Pons (tissue), 1 donor: ENCODE measurements around the gene COG5.
A peak's percentile ranks its signal among the peaks of the same experiment; 100 is the strongest.
"Not testable (repeated sequence)": the region's sequence is repeated elsewhere in the genome, so short reads cannot be mapped to it uniquely, and the experiment has no call there.

Source experiments
- DNase-seq: peaks from one replicate; pipeline ENCODE4 v3.0.0-alpha.2; 2016; ENCODE audit warnings: low spot score

Gene COG5

GRCh38 chr7:107276220-107276827, 287.4 kb downstream of the COG5 start:
- DNase-seq, result no peak

DNA sequence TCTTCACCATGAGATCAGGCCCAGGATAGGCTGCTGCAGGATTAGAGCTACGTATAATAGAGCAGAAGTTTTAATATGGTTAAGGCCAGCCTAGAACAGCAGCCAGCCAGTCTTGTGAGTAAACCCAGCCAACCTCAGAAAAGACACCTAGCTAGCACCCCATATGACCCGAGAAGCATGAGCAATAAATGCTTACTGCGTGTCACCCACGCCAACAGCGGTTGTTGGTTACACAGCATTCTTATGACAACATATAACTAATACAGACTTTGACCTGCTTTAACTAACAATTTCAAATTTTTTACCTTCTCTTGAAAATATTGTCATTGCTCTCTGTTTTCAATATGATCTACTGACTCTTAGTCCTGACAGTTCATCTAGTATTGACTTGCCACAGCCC, 289.2 kb downstream of the COG5 start:
- no peak for DNase-seq

DNA sequence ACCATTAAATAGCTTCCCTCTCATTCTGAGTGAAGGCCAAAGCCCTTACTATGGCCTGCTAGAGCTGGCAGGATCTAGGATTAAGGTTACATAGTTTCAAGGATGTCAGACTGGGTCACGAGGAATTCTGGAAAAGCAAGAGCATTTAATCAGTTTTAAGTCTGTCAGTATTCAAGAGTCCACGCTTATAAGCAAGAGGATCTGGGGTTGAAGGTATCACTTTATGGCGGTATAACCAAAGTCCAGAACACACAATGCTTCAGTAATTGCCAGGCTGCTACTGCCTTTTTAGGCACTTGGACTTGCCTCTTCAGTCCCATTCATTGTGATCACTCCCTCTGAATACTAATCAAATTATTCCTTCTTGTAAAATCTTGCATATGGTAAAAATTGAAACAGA, 293.9 kb downstream of the COG5 start:
- DNase-seq, result no peak

DNA sequence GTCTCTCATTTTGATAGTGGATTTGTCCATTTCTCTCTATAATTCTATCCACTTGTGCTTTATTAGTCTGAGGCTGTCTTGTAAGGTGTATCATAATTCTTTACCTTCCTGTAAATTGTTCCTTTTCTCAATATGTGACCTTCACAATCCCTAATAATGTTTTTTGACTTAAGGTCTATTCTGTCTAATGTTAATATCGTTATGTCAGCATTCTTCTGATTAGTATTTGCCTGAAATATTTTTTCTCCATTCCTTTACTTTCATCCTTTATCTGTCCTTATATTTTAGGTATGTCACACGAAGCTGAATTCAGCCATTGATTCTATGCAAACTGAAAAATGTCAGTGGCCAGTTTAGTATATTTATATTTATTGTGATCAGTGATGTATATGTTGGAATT, 295.1 kb downstream of the COG5 start:
- no peak for DNase-seq

DNA sequence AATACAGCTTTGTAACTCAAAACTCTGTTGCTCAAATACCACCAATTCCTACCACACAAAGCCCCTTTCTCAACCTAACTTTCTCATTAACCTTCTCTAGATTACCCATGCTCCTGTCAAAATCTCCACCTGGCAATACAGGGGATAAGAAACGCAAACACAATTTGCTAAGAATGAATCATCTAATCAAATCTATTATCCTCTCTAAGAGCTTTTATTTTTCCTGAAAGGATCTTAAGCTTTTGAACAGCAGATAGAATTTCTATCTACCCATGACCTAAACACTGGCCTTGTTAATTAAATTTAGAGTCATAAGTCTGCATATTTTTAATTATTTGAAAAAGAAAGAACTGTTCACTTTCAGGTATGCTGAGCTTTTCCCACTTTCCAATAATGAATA, 296.6 kb downstream of the COG5 start:
- DNase-seq, result no peak

DNA sequence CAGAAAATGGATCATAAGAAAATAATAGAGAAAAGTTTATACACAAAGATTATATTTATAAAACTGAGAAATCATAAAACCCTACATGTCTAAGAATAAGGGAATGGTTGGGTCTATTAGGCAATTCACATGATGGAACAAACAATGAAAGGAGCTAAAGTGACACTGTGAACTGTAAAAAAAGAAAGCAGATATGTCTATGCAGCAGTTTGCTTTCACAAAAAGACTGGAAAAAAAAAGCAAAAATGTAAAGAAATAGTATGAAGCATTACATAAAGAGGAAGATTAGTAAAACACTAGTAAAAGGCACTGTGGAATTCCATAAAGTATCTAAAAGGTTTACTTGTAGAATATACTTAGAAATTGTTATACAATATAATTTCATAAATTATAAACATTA, 299.0 kb downstream of the COG5 start:
- DNase-seq, result no peak

GRCh38 chr7:107262857-107263256, 300.9 kb downstream of the COG5 start:
- DNase-seq, result peak; percentile 42

DNA sequence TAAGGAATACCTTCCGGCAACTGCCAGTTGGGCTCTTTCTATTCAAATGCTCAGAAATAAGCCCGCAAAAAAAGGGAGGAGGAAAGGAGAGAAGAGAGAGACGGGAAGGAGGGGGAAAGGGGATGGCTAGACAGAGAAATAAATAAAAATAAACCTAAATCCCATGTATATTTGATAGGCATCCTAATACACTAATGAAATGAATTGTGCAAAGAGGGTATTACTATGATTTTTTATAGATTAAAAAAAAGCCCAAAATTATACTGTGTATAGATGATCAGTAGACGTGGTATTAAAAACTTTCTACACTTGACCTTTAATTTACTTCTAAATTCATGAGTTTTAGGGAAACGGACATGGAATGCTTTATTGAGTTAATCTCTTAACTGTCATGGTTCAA, 305.0 kb downstream of the COG5 start:
- no peak for DNase-seq

- DNase-seq, result no peak
These were observed 308.1 kb downstream of the COG5 start for GRCh38 chr7:107255602-107256001.

- no peak for DNase-seq
These were observed 309.2 kb downstream of the COG5 start for GRCh38 chr7:107254398-107254985.

DNA sequence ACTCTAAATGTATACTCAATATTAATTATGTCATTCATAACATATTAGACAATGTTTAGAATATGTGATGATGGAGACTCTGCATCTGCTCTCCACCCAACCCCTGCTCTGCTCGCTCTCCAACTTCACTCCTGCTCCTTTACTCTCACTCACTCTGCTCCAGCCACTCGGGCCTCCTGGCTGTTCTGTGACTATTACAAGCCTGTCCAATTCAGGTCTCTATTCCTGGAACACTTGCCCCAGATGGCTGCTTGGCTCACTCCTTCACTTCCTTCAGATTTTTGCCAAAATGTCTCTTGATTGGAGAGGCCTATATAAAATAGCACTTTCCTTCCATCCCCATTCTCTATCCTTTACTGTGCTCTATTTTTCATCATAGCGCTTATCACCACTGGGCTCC, 310.1 kb downstream of the COG5 start:
- peak; percentile 28 for DNase-seq

DNA sequence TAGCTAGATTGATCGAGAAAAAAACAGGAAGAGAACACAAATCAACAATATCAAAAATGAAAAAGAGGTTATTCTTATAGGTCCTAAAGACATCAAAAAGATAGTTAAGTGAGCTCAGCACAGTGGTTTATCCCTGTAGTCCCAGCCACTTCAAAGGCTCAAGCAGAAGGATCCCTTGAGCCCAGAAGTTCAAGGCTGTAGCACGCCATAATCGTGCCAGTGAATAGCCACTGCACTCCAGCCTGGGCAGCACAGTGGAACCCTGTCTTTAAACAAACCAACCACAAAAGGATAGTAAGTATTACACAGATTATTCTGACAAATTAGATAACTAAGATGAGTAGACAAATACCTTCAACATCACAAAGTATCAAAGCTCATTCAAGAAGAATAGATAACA, 311.8 kb downstream of the COG5 start:
- DNase-seq, result no peak

DNA sequence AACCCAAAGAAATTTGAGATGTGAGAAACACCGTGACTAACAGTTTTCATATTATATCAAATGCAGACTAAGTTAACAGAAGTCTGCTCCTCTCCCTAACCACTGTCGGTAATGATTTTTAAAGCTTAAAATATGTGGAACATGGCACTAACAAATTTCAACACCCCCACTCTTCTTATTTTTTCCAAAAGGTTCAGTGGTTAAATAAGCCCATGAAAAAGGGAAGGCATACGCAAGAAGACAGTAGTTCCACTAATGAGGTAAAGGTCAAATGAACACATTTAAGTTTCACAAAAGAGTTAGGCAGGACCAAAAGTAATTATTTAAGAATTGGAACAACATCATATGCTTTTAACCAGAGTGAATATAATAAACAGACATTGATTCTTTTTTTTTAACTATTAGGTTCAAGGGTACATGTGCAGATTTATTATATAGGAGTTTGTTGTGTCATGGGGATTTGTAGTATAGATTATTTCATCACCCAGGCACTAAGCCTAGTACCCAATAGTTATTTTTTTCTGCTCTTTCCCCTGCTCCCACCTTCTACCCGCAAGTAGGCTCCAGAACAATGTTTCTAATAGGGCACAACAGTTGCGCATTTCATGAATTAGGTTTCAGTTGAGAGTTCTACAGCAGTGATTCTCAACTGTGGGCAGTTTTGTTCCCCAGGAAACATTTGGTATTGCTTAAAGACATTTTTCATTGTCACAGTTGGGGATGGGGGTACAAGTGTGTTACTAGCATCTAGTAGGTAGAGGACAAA, 315.0 kb downstream of the COG5 start:
- DNase-seq, result no peak

DNA sequence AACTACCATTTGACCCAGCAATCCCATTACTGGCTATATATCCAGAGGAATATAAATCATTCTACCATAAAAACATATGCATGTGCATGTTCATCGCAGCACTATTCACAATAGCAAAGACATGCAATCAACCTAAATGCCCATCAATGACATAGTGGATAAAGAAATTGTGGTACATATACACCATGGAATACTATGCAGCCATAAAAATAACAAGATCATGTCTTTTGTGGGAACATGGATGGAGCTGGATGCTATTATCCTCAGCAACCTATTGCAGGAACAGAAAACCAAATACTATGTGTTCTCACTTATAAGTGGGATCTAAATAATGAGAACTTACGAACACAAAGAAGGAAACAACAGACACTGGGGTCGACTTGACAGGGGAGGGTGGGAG, 316.9 kb downstream of the COG5 start:
- not testable (repeated sequence) for DNase-seq

DNA sequence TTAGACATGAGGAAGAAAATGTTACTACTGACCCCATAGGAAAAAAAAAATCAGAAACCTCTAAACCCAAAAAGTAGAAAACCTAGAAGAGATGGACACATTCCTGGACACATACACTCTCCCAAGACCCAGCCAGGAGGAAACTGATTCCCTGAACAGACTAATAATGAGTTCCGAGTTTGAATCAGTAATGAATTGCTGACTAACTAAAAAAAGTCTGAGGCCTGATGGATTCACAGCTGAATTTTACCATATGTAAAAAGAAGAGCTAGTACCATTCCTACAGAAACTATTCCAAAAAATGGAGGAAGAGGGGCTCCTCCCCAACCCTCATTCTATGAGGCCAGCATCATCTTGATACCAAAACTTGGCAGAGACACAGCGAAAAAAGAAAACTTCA, 319.1 kb downstream of the COG5 start:
- no peak for DNase-seq

- DNase-seq, result no peak
These were observed 321.5 kb downstream of the COG5 start for GRCh38 chr7:107242267-107242666.

DNA sequence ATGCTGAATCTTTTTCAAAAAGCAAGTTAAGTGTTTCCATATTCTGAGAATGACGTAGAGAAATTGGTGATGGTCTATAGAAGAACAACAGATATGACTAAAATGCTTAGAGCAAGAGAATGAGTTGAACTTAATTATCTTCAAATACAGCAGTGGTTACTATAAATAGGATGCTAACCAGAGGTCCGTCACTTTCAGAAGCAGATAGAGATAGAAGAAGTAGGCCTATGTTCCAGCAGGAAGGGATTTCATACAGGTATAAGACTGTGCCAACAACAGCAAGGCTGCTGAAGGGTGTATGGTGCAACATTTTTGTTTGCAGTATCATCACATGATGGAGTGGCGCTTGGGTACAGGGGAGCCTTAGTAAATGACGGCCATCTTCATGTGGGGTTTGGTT, 326.3 kb downstream of the COG5 start:
- no peak for DNase-seq

DNA sequence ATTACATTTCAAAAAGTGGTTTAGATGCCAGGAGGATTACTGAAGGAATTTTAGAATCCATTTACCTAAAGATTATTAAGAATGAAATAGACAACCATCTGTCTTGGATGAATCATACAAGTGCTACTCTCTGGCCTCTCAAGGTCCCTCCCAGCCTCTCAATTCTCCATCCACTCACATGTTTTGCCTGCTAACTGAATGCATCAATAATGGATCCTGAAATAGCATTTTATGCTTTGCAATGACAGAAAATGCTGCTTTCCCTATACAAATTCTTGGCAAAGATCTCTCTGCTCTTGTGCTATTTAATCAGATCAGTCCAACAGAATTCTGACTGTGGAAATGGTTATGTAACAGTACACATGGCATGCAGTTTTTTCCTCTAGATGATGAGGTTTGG, 326.9 kb downstream of the COG5 start:
- peak; percentile 24 for DNase-seq

- peak; percentile 35 for DNase-seq
These were observed 329.3 kb downstream of the COG5 start for GRCh38 chr7:107234436-107234835.

GRCh38 chr7:107233981-107234380, 329.7 kb downstream of the COG5 start:
- DNase-seq, result no peak

DNA sequence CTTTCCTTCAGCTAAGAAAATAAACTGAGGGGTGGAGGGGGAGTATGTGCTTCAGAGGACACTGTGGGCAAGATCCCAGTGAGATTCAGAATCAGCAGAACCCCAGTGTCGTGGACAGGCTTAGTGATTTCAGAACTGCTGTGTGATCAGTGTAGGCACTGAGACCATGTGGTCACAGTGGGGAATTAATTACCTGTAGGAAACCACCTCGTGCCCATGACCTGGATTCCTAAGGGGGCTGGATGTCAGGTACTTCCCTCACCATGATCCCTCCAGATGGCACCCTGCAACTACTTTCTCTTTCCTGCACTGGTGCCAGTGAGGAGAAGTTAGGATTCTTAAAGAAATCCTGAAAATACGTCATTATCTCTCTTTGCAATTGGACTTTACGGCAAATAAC, 330.5 kb downstream of the COG5 start:
- DNase-seq, result peak; percentile 12

- DNase-seq, result no peak
These were observed 331.1 kb downstream of the COG5 start for GRCh38 chr7:107232568-107233090.

DNA sequence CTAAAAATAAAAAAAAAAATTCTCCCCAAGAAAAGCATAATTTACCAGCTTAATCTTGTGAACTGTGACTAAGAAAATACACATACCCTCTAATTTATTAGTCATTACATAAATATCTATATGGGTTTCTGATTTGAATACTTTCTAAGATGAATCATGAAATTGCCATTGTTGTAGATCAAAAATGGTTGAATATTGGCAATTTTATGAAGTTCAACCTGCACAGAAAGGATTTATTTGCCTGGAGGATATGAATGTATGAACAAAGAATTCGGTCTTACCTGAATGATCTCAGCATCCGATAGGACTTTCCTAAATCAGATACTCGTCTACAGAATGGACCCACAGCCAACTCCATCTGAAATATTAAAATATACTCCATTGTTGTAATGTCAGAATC, 333.4 kb downstream of the COG5 start:
- DNase-seq, result no peak
